SK-N-SH (cell line): Measurements from ENCODE around the gene LINS1. TPM values are rescaled to one million over a fixed set of nuclear protein-coding genes. Genes with fewer than 3 reads are reported as not detected.

Experiments used
- CTCF ChIA-PET: fragments of 300-600, 350-600 bp; formaldehyde crosslinking; extraction: SDS; loops from one replicate; lab custom pipeline; 2021; lab: Yijun Ruan, JAX
- POLR2A ChIA-PET: fragments of 350-600 bp; sonication (Branson Sonifier 250); formaldehyde crosslinking; extraction: SDS; loops from one replicate; lab custom pipeline; 2020; ENCODE audit warnings: antibody characterized with exemption, inconsistent platforms; lab: Yijun Ruan, JAX
- DNase-seq: peaks from one replicate; pipeline ENCODE4 v3.0.0; 2012
- H2AFZ ChIP-seq: fragments of 200-600 bp; sonication (generic); 2 replicates; pipeline ENCODE4 v1.8.1; 2016; ENCODE audit warnings: antibody characterized with exemption, mild to moderate bottlenecking, low read depth
- H3F3A ChIP-seq: fragments of 200-600 bp; sonication (generic); replicated peaks from 2 replicates; pipeline ENCODE3; 2016; ENCODE audit warnings: antibody characterized with exemption, mild to moderate bottlenecking; ENCODE audit not compliant: insufficient read depth
- H3K27ac ChIP-seq, 2 experiments: fragments of 200-500 bp in 1 of 2; fragments of 200-600 bp in 1 of 2; sonication (Bioruptor generic) in 1 of 2; sonication (generic), shearing (Covaris generic) in 1 of 2; 2 replicates each; pipeline versions ENCODE4 v1.5.1 to v1.6.1; 2014 to 2016; ENCODE audit warnings: low read depth in 2 of 2, inconsistent platforms in 1 of 2, low read length in 1 of 2, mild to moderate bottlenecking in 1 of 2, mixed read lengths in 1 of 2
- H3K27me3 ChIP-seq: fragments of 200-600 bp; sonication (generic), shearing (Covaris generic); 2 replicates; pipeline ENCODE4 v1.6.1; 2016; ENCODE audit warnings: mixed run types; ENCODE audit not compliant: insufficient read depth
- H3K36me3 ChIP-seq, 2 experiments: fragments of 200-500 bp in 1 of 2; fragments of 200-600 bp in 1 of 2; sonication (Bioruptor generic) in 1 of 2; sonication (generic) in 1 of 2; replicated peaks in 1 of 2; 2 replicates each; pipeline versions ENCODE3 to v1.5.1; 2014 to 2016; ENCODE audit warnings: low read length in 1 of 2, mild to moderate bottlenecking in 1 of 2; ENCODE audit not compliant: insufficient read depth in 2 of 2, control insufficient read depth in 1 of 2
- H3K4me1 ChIP-seq, 2 experiments: fragments of 200-500 bp in 1 of 2; fragments of 200-600 bp in 1 of 2; sonication (Bioruptor generic) in 1 of 2; sonication (generic), shearing (Covaris generic) in 1 of 2; 2 replicates each; pipeline versions ENCODE4 v1.5.1 to v1.6.1; 2014 to 2016; ENCODE audit warnings: low read depth in 1 of 2, low read length in 1 of 2, mixed run types in 1 of 2; ENCODE audit not compliant: insufficient read depth in 2 of 2, control insufficient read depth in 1 of 2
- H3K4me2 ChIP-seq: fragments of 200-600 bp; sonication (generic), shearing (Covaris generic); 2 replicates; pipeline ENCODE4 v1.6.1; 2017; ENCODE audit warnings: mixed run types
- H3K4me3 ChIP-seq, 2 experiments: fragments of 200-500 bp in 1 of 2; fragments of 200-600 bp in 1 of 2; sonication (Bioruptor generic) in 1 of 2; sonication (generic), shearing (Covaris generic) in 1 of 2; 2 replicates each; pipeline versions ENCODE4 v1.5.1 to v1.8.1; 2014 to 2016; ENCODE audit warnings: low read depth in 2 of 2, inconsistent platforms in 1 of 2, low read length in 1 of 2, mild to moderate bottlenecking in 1 of 2, mixed read lengths in 1 of 2, moderate library complexity in 1 of 2
- H3K79me2 ChIP-seq: fragments of 200-600 bp; sonication (generic); 2 replicates; pipeline ENCODE4 v1.8.1; 2017; ENCODE audit warnings: mild to moderate bottlenecking; ENCODE audit not compliant: insufficient read depth
- H3K9ac ChIP-seq: fragments of 200-600 bp; sonication (generic); 2 replicates; pipeline ENCODE4 v1.6.1; 2017; ENCODE audit warnings: mixed run types
- H3K9me2 ChIP-seq: fragments of 200-600 bp; sonication (generic); 2 replicates; pipeline ENCODE4 v1.6.1; 2017; ENCODE audit warnings: mixed run types
- H3K9me3 ChIP-seq: fragments of 200-600 bp; sonication (generic); 2 replicates; pipeline ENCODE4 v1.6.1; 2017; ENCODE audit warnings: mixed run types, mild to moderate bottlenecking, moderate library complexity
- H4K20me1 ChIP-seq: fragments of 200-600 bp; sonication (generic); 2 replicates; pipeline ENCODE4 v1.6.1; 2017; ENCODE audit warnings: mild to moderate bottlenecking, mixed run types; ENCODE audit not compliant: insufficient read depth
- FOXM1 ChIP-seq: IDR thresholded peaks from 2 replicates; pipeline ENCODE4 v1.4.0; 2012; ENCODE audit warnings: low read depth, mild to moderate bottlenecking
- GATA2 ChIP-seq: sonication (generic); formaldehyde crosslinking; IDR thresholded peaks from 2 replicates; pipeline ENCODE4 v1.5.0; 2020; ENCODE audit warnings: mild to moderate bottlenecking, missing genetic modification reagents
- RFX5 ChIP-seq: IDR thresholded peaks from 2 replicates; pipeline ENCODE4 v1.6.1; 2012; ENCODE audit warnings: mild to moderate bottlenecking, improper control_type of control experiment, low read length
- SMC3 ChIP-seq: IDR thresholded peaks from 2 replicates; pipeline ENCODE4 v1.6.1; 2012; ENCODE audit warnings: low read depth, low read length, improper control_type of control experiment
- TEAD4 ChIP-seq: IDR thresholded peaks from 2 replicates; pipeline ENCODE4 v1.4.0; 2012; ENCODE audit warnings: mild to moderate bottlenecking, borderline replicate concordance; ENCODE audit not compliant: insufficient read depth
- WGBS: methylation state at CpG from one replicate; pipeline ENCODE4 v1.1.6; 2017; ENCODE audit warnings: low lambda C conversion rate; 5-methylcytosine and 5-hydroxymethylcytosine counted together
- polyA plus RNA-seq, 3 experiments: library from polyadenylated mRNA; depleted of rRNA; stranded (reverse); fragments of >200 nt; gene quantifications; 2 replicates each; pipeline ENCODE4 v1.2.3, GENCODE V29; 2012
- TF ChIP-seq, protein P1 (sequence below): fragments of 200-600 bp; sonication (generic); IDR thresholded peaks from 2 replicates; pipeline ENCODE4 v1.6.1; 2017; ENCODE audit warnings: antibody characterized with exemption, mild to moderate bottlenecking, moderate library complexity
- TF ChIP-seq, protein P2 (sequence below): IDR thresholded peaks from 2 replicates; pipeline ENCODE4 v1.6.1; 2012; ENCODE audit warnings: mild to moderate bottlenecking, low read depth, low read length, moderate library complexity
- TF ChIP-seq, protein P3 (sequence below): fragments of 150-350 bp; IDR thresholded peaks from 2 replicates; pipeline ENCODE4 v1.6.1; 2017; ENCODE audit warnings: antibody characterized with exemption, low read length, low read depth, borderline replicate concordance

Gene LINS1
- polyA plus RNA-seq, 1 of the 3 experiments (the other 2 are of a cell fraction): 5.0 TPM

DNA sequence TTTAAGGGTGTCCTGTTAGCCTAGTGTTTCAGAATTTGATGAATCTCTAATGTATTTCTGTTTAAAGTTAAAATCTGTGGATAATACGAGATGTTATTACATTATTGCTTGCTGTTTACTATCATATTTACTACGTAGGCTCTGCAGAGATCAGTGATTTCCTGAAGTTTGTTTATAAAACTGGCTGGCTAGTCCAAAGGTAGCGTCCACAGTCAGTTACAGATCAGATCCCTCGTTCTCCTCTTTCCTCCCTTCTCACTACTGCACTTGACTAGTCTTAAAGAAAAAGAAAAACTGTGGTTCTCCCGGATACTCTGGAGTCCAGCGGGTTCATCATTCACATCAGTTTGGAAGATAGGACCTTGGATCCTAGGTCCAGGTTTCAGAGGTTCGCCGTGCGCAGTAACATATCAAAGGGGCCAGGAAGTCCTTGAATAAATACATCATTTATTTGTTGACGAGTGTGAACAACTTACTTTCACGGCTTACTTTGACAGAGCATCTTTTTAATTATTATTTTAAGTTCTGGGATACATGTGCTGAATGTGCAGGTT lies 36.3 kb upstream of the LINS1 start:
- Histone ChIP-seq H3K79me2 (peaks cover 62% of the 10 kb centered on the region), H4K20me1 (0 out of 2 replicates have a peak, but pooled peaks cover 2% of the 10 kb centered on the region), H3F3A (no peaks in the 10 kb centered on the region), H3K36me3 (peaks cover 0 to 4% of the 10 kb centered on the region in 2 experiments), H3K9me3 (no peaks in the 10 kb centered on the region), H3K4me2 (no peak overlapping the region), H3K9ac (no peak overlapping the region), H3K4me3 (no peak overlapping the region), H3K9me2 (no peaks in the 10 kb centered on the region), H3K4me1 (peaks cover 0 to 11% of the 10 kb centered on the region in 2 experiments; a peak in 1 of 4 replicates), H3K27ac (no peak overlapping the region), H3K27me3 (no peaks in the 10 kb centered on the region), H2AFZ (no peak overlapping the region)
- CTCF ChIA-PET: interaction anchor here (9.4 kb wide), 1 partner anchor 370 kb away, joined by 102 read pairs; no protein-coding TSS in a partner anchor
- WGBS: 98% methylated on average over 11 of the region's 11 CpGs
- DNase-seq: no peak
- POLR2A ChIA-PET: no interaction called here
- TF ChIP-seq RFX5 (no peak), FOXM1 (no peak), GATA2 (CRISPR knock-in tag) (no peak), SMC3 (no peak), TEAD4 (no peak)
- TF ChIP-seq, protein P1, sequence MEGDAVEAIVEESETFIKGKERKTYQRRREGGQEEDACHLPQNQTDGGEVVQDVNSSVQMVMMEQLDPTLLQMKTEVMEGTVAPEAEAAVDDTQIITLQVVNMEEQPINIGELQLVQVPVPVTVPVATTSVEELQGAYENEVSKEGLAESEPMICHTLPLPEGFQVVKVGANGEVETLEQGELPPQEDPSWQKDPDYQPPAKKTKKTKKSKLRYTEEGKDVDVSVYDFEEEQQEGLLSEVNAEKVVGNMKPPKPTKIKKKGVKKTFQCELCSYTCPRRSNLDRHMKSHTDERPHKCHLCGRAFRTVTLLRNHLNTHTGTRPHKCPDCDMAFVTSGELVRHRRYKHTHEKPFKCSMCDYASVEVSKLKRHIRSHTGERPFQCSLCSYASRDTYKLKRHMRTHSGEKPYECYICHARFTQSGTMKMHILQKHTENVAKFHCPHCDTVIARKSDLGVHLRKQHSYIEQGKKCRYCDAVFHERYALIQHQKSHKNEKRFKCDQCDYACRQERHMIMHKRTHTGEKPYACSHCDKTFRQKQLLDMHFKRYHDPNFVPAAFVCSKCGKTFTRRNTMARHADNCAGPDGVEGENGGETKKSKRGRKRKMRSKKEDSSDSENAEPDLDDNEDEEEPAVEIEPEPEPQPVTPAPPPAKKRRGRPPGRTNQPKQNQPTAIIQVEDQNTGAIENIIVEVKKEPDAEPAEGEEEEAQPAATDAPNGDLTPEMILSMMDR: no peak
- TF ChIP-seq, protein P2, sequence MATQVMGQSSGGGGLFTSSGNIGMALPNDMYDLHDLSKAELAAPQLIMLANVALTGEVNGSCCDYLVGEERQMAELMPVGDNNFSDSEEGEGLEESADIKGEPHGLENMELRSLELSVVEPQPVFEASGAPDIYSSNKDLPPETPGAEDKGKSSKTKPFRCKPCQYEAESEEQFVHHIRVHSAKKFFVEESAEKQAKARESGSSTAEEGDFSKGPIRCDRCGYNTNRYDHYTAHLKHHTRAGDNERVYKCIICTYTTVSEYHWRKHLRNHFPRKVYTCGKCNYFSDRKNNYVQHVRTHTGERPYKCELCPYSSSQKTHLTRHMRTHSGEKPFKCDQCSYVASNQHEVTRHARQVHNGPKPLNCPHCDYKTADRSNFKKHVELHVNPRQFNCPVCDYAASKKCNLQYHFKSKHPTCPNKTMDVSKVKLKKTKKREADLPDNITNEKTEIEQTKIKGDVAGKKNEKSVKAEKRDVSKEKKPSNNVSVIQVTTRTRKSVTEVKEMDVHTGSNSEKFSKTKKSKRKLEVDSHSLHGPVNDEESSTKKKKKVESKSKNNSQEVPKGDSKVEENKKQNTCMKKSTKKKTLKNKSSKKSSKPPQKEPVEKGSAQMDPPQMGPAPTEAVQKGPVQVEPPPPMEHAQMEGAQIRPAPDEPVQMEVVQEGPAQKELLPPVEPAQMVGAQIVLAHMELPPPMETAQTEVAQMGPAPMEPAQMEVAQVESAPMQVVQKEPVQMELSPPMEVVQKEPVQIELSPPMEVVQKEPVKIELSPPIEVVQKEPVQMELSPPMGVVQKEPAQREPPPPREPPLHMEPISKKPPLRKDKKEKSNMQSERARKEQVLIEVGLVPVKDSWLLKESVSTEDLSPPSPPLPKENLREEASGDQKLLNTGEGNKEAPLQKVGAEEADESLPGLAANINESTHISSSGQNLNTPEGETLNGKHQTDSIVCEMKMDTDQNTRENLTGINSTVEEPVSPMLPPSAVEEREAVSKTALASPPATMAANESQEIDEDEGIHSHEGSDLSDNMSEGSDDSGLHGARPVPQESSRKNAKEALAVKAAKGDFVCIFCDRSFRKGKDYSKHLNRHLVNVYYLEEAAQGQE: no peak
- TF ChIP-seq, protein P3, sequence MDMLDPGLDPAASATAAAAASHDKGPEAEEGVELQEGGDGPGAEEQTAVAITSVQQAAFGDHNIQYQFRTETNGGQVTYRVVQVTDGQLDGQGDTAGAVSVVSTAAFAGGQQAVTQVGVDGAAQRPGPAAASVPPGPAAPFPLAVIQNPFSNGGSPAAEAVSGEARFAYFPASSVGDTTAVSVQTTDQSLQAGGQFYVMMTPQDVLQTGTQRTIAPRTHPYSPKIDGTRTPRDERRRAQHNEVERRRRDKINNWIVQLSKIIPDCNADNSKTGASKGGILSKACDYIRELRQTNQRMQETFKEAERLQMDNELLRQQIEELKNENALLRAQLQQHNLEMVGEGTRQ: no peak
